SK-N-SH treated with all-trans-retinoic acid at 6 μM for 48 hours (cell line): ENCODE results near the gene PALLD.

Experiments
- ATAC-seq: fragments of 200-7000 bp; cut with Tn5 transposase; 3 replicates; pipeline ENCODE4 v1.9.1; 2020; ENCODE audit warnings: mild to moderate bottlenecking, moderate library complexity
- ARNTL ChIP-seq: fragments of 450-650 bp; formaldehyde crosslinking; IDR thresholded peaks from 2 replicates; pipeline ENCODE4 v1.5.0; 2020; ENCODE audit warnings: low read depth, mild to moderate bottlenecking, moderate library complexity, borderline replicate concordance
- BACH2 ChIP-seq: fragments of 250-450 bp; sonication (Bioruptor Pico); IDR thresholded peaks from 2 replicates; pipeline ENCODE4 v1.9.0; 2021; ENCODE audit warnings: mild to moderate bottlenecking, borderline replicate concordance
- CSDC2 ChIP-seq: fragments of 250-450 bp; sonication (Bioruptor Pico); IDR thresholded peaks from 2 replicates; pipeline ENCODE4 v1.5.0; 2020; ENCODE audit warnings: mild to moderate bottlenecking, moderate library complexity
- CSRNP3 ChIP-seq: fragments of 250-450 bp; sonication (Bioruptor Pico); IDR thresholded peaks from 2 replicates; pipeline ENCODE4 v1.5.1; 2021; ENCODE audit warnings: mild to moderate bottlenecking, moderate library complexity
- ESRRG ChIP-seq: fragments of 250-450 bp; sonication (Bioruptor Pico); IDR thresholded peaks from 2 replicates; pipeline ENCODE4 v1.6.1; 2021; ENCODE audit warnings: mild to moderate bottlenecking
- OSR1 ChIP-seq: fragments of 250-450 bp; sonication (Bioruptor Pico); IDR thresholded peaks from 2 replicates; pipeline ENCODE4 v1.8.0; 2022; ENCODE audit warnings: moderate library complexity, mild to moderate bottlenecking, inconsistent platforms
- RARB ChIP-seq: fragments of 250-450 bp; sonication (Bioruptor Pico); IDR thresholded peaks from 2 replicates; pipeline ENCODE4 v1.8.0; 2021; ENCODE audit warnings: mild to moderate bottlenecking, moderate library complexity
- SNAI2 ChIP-seq: fragments of 250-450 bp; sonication (Bioruptor Pico); IDR thresholded peaks from 2 replicates; pipeline ENCODE4 v1.5.0; 2020; ENCODE audit warnings: mild to moderate bottlenecking, moderate library complexity
- TCF4 ChIP-seq: fragments of 250-450 bp; sonication (Bioruptor Pico); IDR thresholded peaks from 2 replicates; pipeline ENCODE4 v1.8.0; 2021; ENCODE audit warnings: mild to moderate bottlenecking, moderate library complexity, borderline replicate concordance
- ZC3H10 ChIP-seq: fragments of 250-450 bp; sonication (Bioruptor Pico); IDR thresholded peaks from 2 replicates; pipeline ENCODE4 v1.5.1; 2021; ENCODE audit warnings: mild to moderate bottlenecking, moderate library complexity
- ZFP3 ChIP-seq: fragments of 250-450 bp; sonication (Bioruptor Pico); IDR thresholded peaks from 2 replicates; pipeline ENCODE4 v1.5.0; 2020; ENCODE audit warnings: mild to moderate bottlenecking, moderate library complexity
- ZFP30 ChIP-seq: fragments of 450-650 bp; formaldehyde crosslinking; IDR thresholded peaks from 2 replicates; pipeline ENCODE4 v1.5.0; 2022; ENCODE audit warnings: mild to moderate bottlenecking, moderate library complexity
- ZNF565 ChIP-seq: fragments of 450-650 bp; formaldehyde crosslinking; conservative IDR thresholded peaks from 2 replicates; pipeline ENCODE4 v1.5.0; 2020; ENCODE audit warnings: low read depth, mild to moderate bottlenecking, moderate library complexity
- ZNF70 ChIP-seq: fragments of 450-650 bp; formaldehyde crosslinking; IDR thresholded peaks from 2 replicates; pipeline ENCODE4 v1.5.0; 2020; ENCODE audit warnings: mild to moderate bottlenecking, moderate library complexity
- ZNF8 ChIP-seq: fragments of 450-650 bp; formaldehyde crosslinking; IDR thresholded peaks from 2 replicates; pipeline ENCODE4 v1.5.0; 2020; ENCODE audit warnings: mild to moderate bottlenecking, moderate library complexity
- TF ChIP-seq, protein P1 (sequence below): fragments of 250-450 bp; sonication (Bioruptor Pico); IDR thresholded peaks from 2 replicates; pipeline ENCODE4 v1.5.0; 2020; ENCODE audit warnings: mild to moderate bottlenecking, moderate library complexity
- TF ChIP-seq, protein P2 (sequence below): fragments of 250-450 bp; sonication (Bioruptor Pico); IDR thresholded peaks from 2 replicates; pipeline ENCODE4 v1.8.0; 2020; ENCODE audit warnings: mild to moderate bottlenecking, moderate library complexity, borderline replicate concordance
- TF ChIP-seq, protein P3 (sequence below): fragments of 250-450 bp; sonication (Bioruptor Pico); IDR thresholded peaks from 2 replicates; pipeline ENCODE4 v1.8.0; 2021; ENCODE audit warnings: low read depth, mild to moderate bottlenecking, moderate library complexity, borderline replicate concordance

The PALLD gene

DNA sequence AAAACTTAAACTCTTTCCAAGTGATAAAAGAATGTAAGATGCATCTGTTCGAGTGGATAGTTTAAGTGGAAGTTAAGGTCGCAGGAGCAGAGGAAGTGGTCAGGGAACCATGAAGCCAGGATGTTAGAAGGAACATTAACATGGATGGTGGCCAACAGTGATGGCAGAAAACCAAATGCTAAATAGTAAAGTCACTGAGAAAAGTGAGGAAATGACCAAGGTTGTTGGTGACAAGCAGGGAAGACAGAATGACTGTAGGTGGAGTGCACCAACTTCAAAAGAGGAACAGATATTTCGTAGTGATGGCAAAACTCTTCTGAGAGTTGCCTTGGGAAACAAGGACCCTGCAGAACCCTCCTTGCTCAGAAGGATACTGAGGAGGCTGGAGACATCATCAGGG, 226.2 kb downstream of the PALLD start:
- peak; percentile 32 for ATAC-seq
- TF ChIP-seq SNAI2 (no peak), ZC3H10 (CRISPR knock-in tag) (no peak), ZNF70 (CRISPR knock-in tag) (no peak), TCF4 (CRISPR knock-in tag) (no peak)
- TF ChIP-seq, protein P1, sequence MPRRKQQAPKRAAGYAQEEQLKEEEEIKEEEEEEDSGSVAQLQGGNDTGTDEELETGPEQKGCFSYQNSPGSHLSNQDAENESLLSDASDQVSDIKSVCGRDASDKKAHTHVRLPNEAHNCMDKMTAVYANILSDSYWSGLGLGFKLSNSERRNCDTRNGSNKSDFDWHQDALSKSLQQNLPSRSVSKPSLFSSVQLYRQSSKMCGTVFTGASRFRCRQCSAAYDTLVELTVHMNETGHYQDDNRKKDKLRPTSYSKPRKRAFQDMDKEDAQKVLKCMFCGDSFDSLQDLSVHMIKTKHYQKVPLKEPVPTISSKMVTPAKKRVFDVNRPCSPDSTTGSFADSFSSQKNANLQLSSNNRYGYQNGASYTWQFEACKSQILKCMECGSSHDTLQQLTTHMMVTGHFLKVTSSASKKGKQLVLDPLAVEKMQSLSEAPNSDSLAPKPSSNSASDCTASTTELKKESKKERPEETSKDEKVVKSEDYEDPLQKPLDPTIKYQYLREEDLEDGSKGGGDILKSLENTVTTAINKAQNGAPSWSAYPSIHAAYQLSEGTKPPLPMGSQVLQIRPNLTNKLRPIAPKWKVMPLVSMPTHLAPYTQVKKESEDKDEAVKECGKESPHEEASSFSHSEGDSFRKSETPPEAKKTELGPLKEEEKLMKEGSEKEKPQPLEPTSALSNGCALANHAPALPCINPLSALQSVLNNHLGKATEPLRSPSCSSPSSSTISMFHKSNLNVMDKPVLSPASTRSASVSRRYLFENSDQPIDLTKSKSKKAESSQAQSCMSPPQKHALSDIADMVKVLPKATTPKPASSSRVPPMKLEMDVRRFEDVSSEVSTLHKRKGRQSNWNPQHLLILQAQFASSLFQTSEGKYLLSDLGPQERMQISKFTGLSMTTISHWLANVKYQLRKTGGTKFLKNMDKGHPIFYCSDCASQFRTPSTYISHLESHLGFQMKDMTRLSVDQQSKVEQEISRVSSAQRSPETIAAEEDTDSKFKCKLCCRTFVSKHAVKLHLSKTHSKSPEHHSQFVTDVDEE (CRISPR knock-in tag) = no peak
- TF ChIP-seq, protein P2, sequence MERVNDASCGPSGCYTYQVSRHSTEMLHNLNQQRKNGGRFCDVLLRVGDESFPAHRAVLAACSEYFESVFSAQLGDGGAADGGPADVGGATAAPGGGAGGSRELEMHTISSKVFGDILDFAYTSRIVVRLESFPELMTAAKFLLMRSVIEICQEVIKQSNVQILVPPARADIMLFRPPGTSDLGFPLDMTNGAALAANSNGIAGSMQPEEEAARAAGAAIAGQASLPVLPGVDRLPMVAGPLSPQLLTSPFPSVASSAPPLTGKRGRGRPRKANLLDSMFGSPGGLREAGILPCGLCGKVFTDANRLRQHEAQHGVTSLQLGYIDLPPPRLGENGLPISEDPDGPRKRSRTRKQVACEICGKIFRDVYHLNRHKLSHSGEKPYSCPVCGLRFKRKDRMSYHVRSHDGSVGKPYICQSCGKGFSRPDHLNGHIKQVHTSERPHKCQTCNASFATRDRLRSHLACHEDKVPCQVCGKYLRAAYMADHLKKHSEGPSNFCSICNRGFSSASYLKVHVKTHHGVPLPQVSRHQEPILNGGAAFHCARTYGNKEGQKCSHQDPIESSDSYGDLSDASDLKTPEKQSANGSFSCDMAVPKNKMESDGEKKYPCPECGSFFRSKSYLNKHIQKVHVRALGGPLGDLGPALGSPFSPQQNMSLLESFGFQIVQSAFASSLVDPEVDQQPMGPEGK (CRISPR knock-in tag) = no peak
- TF ChIP-seq, all 23 proteins: peak for 0

- no peak for TF ChIP-seq CSRNP3 (CRISPR knock-in tag)
- TF ChIP-seq, protein P1 (CRISPR knock-in tag) = no peak
- TF ChIP-seq CSDC2 = no peak
- no peak for TF ChIP-seq RARB (CRISPR knock-in tag)
- no peak for TF ChIP-seq OSR1
- TF ChIP-seq ZNF70 (CRISPR knock-in tag) = no peak
- TF ChIP-seq ZC3H10 (CRISPR knock-in tag) = no peak
- TF ChIP-seq, protein P3, sequence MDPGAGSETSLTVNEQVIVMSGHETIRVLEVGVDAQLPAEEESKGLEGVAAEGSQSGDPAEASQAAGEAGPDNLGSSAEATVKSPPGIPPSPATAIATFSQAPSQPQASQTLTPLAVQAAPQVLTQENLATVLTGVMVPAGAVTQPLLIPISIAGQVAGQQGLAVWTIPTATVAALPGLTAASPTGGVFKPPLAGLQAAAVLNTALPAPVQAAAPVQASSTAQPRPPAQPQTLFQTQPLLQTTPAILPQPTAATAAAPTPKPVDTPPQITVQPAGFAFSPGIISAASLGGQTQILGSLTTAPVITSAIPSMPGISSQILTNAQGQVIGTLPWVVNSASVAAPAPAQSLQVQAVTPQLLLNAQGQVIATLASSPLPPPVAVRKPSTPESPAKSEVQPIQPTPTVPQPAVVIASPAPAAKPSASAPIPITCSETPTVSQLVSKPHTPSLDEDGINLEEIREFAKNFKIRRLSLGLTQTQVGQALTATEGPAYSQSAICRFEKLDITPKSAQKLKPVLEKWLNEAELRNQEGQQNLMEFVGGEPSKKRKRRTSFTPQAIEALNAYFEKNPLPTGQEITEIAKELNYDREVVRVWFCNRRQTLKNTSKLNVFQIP = no peak
- no peak for TF ChIP-seq ZNF565 (CRISPR knock-in tag)
- TF ChIP-seq ZFP3 (CRISPR knock-in tag) = no peak
- TF ChIP-seq BACH2 (CRISPR knock-in tag) = no peak
- TF ChIP-seq ESRRG (CRISPR knock-in tag) = no peak
- ATAC-seq = no peak; the same call in 2 of the 3 replicates
Observed at GRCh38 chr4:168723569-168723968, 226.7 kb downstream of the PALLD start.

DNA sequence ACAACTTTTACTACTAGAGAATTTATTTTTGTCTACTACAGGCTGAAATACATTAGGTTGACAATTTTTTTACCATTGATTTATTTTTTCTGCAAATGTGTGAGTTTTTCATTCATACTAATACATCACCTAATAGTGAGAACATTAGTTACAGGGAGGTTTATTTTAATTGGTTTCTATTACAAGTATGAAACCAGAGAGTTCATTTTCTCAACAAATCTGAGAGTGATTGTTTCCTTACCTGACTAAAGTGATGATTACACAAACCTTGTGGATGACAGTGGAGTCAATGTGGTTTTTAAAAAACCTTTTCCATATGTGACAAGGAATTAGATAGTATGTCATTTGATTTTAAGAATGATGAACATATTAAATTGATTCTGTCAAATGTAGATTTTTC, 227.4 kb downstream of the PALLD start:
- TF ChIP-seq ARNTL (CRISPR knock-in tag) (no peak), ZC3H10 (CRISPR knock-in tag) (no peak), TCF4 (CRISPR knock-in tag) (no peak), RARB (CRISPR knock-in tag) (no peak)
- ATAC-seq = no peak

DNA sequence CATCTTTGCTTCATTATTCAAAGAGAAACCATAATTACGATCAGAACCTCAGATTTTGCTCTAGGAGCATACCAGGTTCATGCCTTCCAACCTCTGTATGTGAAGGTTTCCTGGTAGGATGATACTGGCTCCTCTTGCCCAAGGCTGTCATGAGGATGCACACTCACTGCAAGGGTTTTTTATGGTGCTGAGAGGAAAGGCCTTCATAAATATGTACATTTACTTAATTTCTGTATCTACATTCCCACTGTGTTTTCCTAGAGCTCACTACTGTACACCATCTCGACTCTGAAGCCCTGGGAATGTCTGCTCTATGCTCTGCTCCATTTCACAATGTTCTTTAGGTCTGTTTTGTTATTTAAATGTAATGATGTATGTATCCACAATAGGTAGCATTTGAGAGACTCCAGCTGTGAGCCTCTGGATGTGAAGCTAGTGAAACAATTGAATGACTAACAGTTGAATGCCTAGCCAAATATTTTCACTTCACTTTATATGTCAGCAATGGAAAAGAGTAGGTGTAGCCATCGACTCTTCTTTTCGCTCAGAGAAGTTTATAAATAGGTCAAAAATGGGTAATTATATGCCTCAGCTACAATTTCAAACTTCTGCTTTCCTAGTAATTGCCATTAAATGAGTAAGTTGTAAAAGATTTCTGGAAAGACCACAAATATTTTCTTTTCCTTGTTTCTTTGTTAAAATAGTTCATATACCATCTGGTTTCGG, 228.0 kb downstream of the PALLD start:
- no peak for ATAC-seq
- TF ChIP-seq, protein P1 (CRISPR knock-in tag) = no peak
- TF ChIP-seq RARB (CRISPR knock-in tag) (no peak), ZNF8 (no peak), ZFP30 (CRISPR knock-in tag) (no peak), ZC3H10 (CRISPR knock-in tag) (no peak), ESRRG (CRISPR knock-in tag) (no peak), ARNTL (CRISPR knock-in tag) (no peak), ZNF565 (CRISPR knock-in tag) (no peak)
- TF ChIP-seq, protein P2 (CRISPR knock-in tag) = no peak
